ENCODE measurements around the gene GRIN2A. TPM values are rescaled to one million over a fixed set of nuclear protein-coding genes. Genes with fewer than 3 reads are reported as not detected.

Gene GRIN2A
- polyA plus RNA-seq, 4 donors = 0.66 to 6.5 (median 5.9) TPM

GRCh38 chr16:9800186-9800738 is 382.0 kb downstream of the GRIN2A start:
- DNase-seq (ENCODE audit: low read depth in 4 of 4, low spot score in 3 of 4) = no peak

GRCh38 chr16:9798952-9799580 is 383.2 kb downstream of the GRIN2A start:
- no peak for DNase-seq (ENCODE audit: low read depth in 4 of 4, low spot score in 3 of 4)

- DNase-seq (ENCODE audit: low read depth in 4 of 4, low spot score in 3 of 4) = no peak
These were observed 383.8 kb downstream of the GRIN2A start for GRCh38 chr16:9798474-9798873.

- DNase-seq (ENCODE audit: low read depth in 4 of 4, low spot score in 3 of 4) = no peak
These were observed 384.9 kb downstream of the GRIN2A start for GRCh38 chr16:9797306-9797705.

- no peak for DNase-seq (ENCODE audit: low read depth in 4 of 4, low spot score in 3 of 4)
These were observed 388.6 kb downstream of the GRIN2A start for GRCh38 chr16:9793623-9794022.

DNA sequence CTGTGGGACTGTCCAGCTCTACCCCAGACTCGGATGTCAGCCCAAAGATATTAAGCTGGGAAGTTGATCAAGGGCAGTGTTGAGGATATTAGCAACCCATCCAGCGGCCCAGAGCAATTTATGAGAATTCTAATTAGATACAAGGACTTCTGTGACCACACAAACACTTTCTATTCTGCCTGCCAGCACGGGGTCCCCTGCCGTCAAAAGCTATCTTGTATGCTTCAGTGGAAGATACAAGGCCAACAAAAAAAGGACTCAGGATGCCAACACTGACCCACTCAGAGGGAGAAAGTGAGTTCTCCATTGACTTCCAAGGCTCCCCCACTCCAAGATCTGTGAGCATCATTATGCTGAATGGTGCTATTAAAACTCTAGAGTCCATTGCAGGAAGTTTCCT is 390.7 kb downstream of the GRIN2A start:
- DNase-seq (ENCODE audit: low read depth in 4 of 4, low spot score in 3 of 4) = no peak

- no peak for DNase-seq (ENCODE audit: low read depth in 4 of 4, low spot score in 3 of 4)
These were observed 392.0 kb downstream of the GRIN2A start for GRCh38 chr16:9790199-9790598.

DNA sequence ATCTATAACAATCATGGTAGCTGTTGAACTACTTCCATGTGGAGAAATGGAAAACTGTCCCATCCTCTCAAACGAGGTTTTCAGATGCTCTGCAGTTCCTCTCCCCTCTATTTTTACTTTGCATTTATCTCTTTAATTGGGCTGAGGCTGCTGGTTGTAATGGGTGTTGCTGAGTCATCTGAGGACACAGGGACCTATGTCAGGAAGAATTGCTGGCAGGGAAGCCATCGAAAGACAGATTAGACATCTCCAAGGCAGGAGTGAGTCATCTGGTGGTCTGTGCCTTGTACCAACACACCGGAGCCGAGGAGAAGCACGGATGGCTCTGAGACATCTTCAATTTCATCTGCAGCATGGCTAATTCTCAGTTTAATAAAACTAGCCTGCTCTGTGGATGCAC is 394.5 kb downstream of the GRIN2A start:
- no peak for DNase-seq (ENCODE audit: low read depth in 4 of 4, low spot score in 3 of 4)

DNA sequence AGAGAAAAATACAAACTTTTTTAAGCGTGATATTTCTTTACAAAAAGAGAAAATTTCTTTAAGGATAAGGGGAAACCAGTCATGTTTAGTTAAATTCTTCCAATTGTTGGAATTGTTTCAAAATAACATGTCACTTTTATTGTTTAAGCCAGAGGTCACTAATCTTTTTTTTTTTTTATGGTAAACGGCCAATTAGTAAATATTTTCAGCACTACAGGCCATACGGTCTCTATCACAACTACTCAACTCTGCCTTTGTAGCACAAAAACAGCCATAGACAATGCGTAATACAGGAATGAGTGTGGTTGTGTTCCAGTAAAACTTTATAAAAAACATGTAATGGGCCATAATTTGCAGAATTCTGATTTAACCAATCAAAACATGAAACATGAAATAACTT is 401.4 kb downstream of the GRIN2A start:
- peak in 3 of 4 donors; percentile 6 to 19 (median 18) for DNase-seq (ENCODE audit: low read depth in 4 of 4, low spot score in 3 of 4)

- no peak for DNase-seq (ENCODE audit: low read depth in 4 of 4, low spot score in 3 of 4)
These were observed 403.4 kb downstream of the GRIN2A start for GRCh38 chr16:9778849-9779248.

DNA sequence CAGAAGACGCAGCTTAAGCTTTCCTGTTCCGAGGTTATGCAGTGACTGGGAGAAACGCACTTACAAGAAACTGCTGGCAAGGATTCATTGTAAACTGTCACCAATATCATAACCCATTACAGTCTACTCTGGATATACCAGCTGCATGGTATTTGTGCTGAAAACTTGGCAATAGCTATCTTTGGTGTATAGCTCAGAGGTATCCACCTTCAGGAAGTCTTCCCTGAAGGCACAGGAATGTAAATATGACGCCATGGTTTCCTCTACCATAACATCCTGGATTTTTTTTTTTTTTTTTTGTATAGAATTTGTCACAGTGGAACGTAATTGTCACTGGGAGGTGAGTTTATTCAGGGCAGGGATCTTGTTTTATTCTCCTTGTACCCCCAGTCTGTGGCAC is 406.2 kb downstream of the GRIN2A start:
- no peak for DNase-seq (ENCODE audit: low read depth in 4 of 4, low spot score in 3 of 4)

DNA sequence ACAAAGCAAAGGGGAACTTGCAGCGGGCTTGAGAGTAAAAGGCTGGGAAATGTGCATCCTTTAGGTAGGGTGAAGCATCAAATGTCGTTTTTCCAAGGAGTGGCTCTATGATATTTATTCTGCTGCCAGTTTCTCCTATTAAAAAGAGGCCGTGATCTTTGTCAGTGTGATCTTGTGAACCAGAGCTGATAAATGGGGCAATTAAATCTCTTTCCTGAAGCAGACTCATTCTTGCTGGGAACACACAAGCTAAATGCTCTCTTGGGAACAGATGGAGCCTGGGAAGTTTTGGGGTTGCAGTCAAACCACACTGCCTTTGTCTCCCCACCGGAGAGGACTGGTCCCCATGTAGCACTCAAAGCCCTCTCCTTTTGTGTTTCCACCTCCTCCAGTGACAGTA is 408.9 kb downstream of the GRIN2A start:
- DNase-seq (ENCODE audit: low read depth in 4 of 4, low spot score in 3 of 4) = no peak

DNA sequence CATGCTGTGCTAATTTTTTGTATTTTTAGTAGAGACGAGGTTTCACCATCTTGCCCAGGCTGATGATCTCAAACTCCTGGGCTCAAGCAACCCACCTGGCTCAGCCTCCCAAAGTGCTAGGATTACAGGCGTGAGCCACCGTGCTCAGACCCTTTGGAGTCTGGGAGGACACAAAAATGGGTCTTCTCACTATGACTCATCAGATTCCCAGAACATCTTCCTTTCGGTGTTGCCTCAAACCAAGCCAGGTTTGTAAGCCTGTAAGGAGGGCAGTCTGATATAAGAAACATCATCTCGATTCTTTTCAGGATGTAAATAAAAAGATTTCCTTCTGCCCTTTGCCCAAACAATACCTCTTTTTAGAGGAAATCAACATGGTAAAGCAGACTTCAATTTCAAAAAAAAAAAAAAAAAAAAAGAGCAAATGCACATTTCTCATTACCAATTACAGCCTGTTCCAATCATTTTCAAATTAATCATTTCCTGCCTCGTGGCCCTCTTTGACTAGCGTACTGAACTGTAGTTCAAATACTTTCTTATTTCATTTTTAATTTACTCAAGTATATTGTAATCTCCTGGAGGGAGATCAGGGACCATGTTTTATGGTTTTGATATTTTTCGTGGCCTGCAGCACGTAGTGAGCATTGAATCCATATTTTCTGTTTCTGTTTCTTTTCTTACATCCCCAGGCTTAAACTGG is 409.6 kb downstream of the GRIN2A start:
- no peak for DNase-seq (ENCODE audit: low read depth in 4 of 4, low spot score in 3 of 4)

GRCh38 chr16:9766891-9767290 is 415.3 kb downstream of the GRIN2A start:
- DNase-seq (ENCODE audit: low read depth in 4 of 4, low spot score in 3 of 4) = no peak

DNA sequence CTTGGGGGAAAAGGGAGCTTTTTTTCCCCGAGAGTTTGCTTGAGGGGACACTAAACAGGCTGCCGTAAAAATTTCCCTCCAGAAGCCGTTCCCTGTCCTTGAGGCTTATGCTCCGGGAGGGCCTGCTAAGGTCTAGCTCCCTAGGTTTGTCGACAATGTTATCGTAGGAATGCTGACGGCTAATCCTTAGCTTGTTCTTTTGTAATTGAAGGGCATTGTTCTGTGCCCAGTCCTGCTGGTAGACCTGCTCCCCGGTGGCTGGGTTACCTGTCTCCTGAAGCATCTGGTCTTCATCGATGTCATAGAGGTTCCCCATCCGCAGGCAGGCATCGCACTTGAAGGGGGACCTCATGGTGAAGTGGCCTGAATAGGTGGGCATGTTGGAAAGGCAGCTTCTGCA is 418.7 kb downstream of the GRIN2A start:
- no peak for DNase-seq (ENCODE audit: low read depth in 4 of 4, low spot score in 3 of 4)

- DNase-seq (ENCODE audit: low read depth in 4 of 4, low spot score in 3 of 4) = no peak
These were observed 420.4 kb downstream of the GRIN2A start for GRCh38 chr16:9761870-9762269.

DNA sequence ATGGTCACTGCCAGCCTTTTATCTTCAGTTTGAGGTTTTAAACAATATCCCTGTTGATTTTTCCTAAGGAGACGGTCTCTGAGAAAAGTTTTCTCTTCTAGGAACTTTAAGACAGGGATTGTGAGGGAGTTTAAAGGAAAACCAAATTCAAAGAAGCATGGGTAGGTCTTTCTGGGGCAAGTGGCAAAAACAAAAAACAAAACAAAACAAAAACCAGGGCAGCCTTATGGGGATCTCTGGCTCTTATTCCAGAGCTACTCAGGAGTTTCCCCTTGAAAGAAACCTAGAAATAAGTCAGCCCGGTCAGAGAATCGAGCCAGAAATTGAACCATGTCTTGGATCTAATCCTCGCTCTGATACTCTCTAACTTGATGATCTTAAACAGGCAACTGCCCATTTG is 424.5 kb downstream of the GRIN2A start:
- DNase-seq (ENCODE audit: low read depth in 4 of 4, low spot score in 3 of 4) = no peak

GRCh38 chr16:9756434-9756833 is 425.8 kb downstream of the GRIN2A start:
- no peak for DNase-seq (ENCODE audit: low read depth in 4 of 4, low spot score in 3 of 4)

DNA sequence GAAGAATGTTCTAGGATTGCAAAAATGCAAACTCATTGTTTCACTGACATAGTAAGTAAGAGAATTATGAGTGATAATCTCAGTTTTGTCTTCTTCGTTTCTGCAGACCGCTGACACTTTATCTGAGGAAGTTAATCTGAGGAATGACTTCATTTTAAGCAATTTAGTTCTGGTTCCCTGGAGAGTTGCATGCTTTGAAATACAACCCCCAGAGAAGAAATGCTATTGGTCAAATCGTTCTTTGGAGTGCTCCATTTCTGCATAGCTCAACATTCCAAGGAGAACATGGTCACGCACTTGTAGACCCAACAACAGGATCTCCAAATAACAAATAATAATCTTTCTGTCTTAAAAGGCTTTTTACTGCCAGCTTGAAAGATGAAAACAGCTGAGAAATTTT is 427.1 kb downstream of the GRIN2A start:
- no peak for DNase-seq (ENCODE audit: low read depth in 4 of 4, low spot score in 3 of 4)

DNA sequence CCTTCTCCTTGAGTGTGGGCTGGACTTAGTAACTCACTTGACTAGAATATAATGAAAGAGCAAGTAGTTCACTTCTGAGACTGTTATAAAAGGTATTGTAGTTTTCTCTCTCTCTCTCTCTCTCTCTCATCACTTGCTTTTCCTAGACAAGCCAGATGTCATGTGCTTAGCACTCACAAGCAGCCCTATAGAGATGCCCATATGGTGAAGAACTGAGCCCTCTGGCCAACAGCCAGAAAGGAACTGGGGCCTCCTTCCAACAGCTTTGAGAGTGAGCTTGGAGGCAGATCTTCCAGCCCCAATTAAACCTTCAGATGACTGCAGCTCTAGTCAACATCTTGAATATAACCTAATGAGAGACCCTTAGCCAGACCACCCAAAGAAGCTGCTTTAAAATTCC is 440.5 kb downstream of the GRIN2A start:
- DNase-seq (ENCODE audit: low read depth in 4 of 4, low spot score in 3 of 4) = no peak

- no peak for DNase-seq (ENCODE audit: low read depth in 4 of 4, low spot score in 3 of 4)
These were observed 442.9 kb downstream of the GRIN2A start for GRCh38 chr16:9739301-9739700.

- DNase-seq (ENCODE audit: low read depth in 4 of 4, low spot score in 3 of 4) = no peak
These were observed 443.5 kb downstream of the GRIN2A start for GRCh38 chr16:9738690-9739089.

Data from left renal pelvis (tissue), 4 donors.